BJ (cell line): ENCODE results near the gene COL4A4. TPM values are rescaled to one million over a fixed set of nuclear protein-coding genes. Genes with fewer than 3 reads are reported as not detected.

Source experiments
- CTCF ChIA-PET: fragments of 350-600 bp; formaldehyde crosslinking; extraction: SDS; loops from one replicate; lab custom pipeline; 2021; ENCODE audit warnings: antibody characterized with exemption, inconsistent platforms; lab: Yijun Ruan, JAX
- POLR2A ChIA-PET: fragments of 300-600 bp; sonication (Branson Sonifier 250); formaldehyde crosslinking; extraction: SDS; loops from one replicate; lab custom pipeline; 2021; ENCODE audit warnings: antibody characterized with exemption; lab: Charles Lee
- DNase-seq: peaks from one replicate; pipeline ENCODE4 v3.0.0-alpha.2; 2011; ENCODE audit warnings: low read depth
- H3K27me3 ChIP-seq: 2 replicates; pipeline ENCODE4 v1.6.0; 2011; ENCODE audit warnings: low read length; ENCODE audit not compliant: control insufficient read depth, insufficient read depth
- H3K36me3 ChIP-seq: 2 replicates; pipeline ENCODE4 v1.5.1; 2011; ENCODE audit warnings: low read length; ENCODE audit not compliant: control insufficient read depth, insufficient read depth
- H3K4me3 ChIP-seq: 2 replicates; pipeline ENCODE4 v1.5.1; 2011; ENCODE audit warnings: low read depth, mild to moderate bottlenecking, control low read depth, low read length
- polyA plus RNA-seq: library from polyadenylated mRNA; depleted of rRNA; stranded (reverse); fragments of >200 nt; gene quantifications from 2 replicates; pipeline ENCODE4 v1.2.3, GENCODE V29; 2011
- TF ChIP-seq, protein P1 (sequence below): IDR thresholded peaks from 2 replicates; pipeline ENCODE4 v1.5.1; 2011; ENCODE audit warnings: low read depth, mild to moderate bottlenecking, control low read depth, inconsistent platforms, low read length, moderate library complexity; ENCODE audit not compliant: insufficient read depth

The COL4A4 gene
- polyA plus RNA-seq, 1 experiment = 0.36 TPM

DNA sequence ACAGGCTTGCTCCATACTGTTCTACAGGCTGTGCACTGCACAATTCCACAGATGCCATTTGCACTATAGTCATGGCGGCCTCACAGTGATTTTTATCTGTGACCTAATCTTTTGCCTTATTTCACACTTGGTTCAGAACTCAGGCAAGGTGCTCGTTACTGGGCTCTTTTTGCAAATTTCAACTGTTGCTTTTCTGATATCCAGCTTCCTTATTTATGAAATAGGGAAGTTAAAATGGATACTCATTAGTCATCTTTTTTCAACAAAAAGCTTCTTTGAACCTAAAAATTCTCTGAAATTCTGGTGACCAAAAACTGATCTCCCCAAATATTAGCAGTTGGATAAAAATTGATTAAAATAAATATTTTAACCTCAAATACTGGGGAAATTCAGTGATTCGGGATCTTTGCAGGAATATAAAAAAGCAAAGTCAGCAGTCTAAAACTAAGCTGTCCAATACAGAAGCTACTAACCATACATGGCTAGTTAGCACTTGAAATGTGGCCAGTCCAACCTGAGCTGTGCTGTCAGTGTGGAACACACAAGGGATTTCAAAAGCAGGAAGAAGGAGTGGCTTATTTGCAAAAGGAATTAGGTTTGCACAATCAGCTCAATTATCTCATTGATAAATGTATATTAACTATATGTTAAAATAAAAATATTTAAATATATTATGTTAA is 134.4 kb downstream of the COL4A4 start:
- Histone ChIP-seq H3K36me3 (no peaks in the 10 kb centered on the region), H3K27me3 (no peaks in the 10 kb centered on the region), H3K4me3 (no peak overlapping the region)
- DNase-seq = no peak
- CTCF ChIA-PET = no interaction called here
- TF ChIP-seq, protein P1, sequence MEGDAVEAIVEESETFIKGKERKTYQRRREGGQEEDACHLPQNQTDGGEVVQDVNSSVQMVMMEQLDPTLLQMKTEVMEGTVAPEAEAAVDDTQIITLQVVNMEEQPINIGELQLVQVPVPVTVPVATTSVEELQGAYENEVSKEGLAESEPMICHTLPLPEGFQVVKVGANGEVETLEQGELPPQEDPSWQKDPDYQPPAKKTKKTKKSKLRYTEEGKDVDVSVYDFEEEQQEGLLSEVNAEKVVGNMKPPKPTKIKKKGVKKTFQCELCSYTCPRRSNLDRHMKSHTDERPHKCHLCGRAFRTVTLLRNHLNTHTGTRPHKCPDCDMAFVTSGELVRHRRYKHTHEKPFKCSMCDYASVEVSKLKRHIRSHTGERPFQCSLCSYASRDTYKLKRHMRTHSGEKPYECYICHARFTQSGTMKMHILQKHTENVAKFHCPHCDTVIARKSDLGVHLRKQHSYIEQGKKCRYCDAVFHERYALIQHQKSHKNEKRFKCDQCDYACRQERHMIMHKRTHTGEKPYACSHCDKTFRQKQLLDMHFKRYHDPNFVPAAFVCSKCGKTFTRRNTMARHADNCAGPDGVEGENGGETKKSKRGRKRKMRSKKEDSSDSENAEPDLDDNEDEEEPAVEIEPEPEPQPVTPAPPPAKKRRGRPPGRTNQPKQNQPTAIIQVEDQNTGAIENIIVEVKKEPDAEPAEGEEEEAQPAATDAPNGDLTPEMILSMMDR = no peak
- POLR2A ChIA-PET = interaction anchor here (0.6 kb wide), 1 partner anchor 237 kb away, joined by 3 read pairs; no protein-coding TSS in a partner anchor

GRCh38 chr2:227025510-227025909 is 138.5 kb downstream of the COL4A4 start:
- ChIA-PET CTCF (interaction anchor here (1.6 kb wide), 1 partner anchor 10 kb away, joined by 4 read pairs; no protein-coding TSS in a partner anchor), POLR2A (no interaction called here)
- no peaks in the 10 kb centered on the region for H3K36me3 ChIP-seq
- TF ChIP-seq, protein P1 = no peak
- DNase-seq = no peak
- no peak overlapping the region for H3K4me3 ChIP-seq
- H3K27me3 ChIP-seq = no peaks in the 10 kb centered on the region

DNA sequence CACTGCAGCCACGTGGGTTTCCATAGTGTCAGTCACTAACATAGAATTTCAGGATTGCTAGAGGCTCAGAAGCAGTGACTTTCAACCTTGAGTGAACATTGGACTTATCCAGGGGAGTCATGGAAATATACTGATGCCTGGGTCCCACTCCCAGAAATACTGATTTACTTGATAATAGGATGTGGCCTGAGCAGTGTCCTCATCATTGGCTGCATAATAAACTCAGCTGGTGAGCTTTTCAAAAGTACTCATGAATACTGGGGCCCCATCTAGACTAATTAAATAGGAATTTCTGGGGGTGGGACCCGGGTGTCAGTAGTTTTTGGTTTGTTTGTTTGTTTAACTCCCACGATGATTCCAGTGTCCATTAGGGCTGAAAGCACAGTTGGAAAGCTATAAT is 141.4 kb downstream of the COL4A4 start:
- Histone ChIP-seq H3K4me3 (no peak overlapping the region), H3K36me3 (no peaks in the 10 kb centered on the region), H3K27me3 (no peaks in the 10 kb centered on the region)
- no peak for DNase-seq
- TF ChIP-seq, protein P1 = no peak
- ChIA-PET CTCF (interaction anchor here (1.9 kb wide), 1 partner anchor 10 kb away, joined by 7 read pairs; no protein-coding TSS in a partner anchor), POLR2A (no interaction called here)

- ChIA-PET CTCF (no interaction called here), POLR2A (no interaction called here)
- TF ChIP-seq, protein P1 = no peak
- Histone ChIP-seq H3K27me3 (no peaks in the 10 kb centered on the region), H3K4me3 (no peak overlapping the region), H3K36me3 (no peaks in the 10 kb centered on the region)
- no peak for DNase-seq
Measured at GRCh38 chr2:227020416-227020815, 143.6 kb downstream of the COL4A4 start.

GRCh38 chr2:227016894-227017293 is 147.1 kb downstream of the COL4A4 start:
- H3K4me3 ChIP-seq = no peak overlapping the region
- TF ChIP-seq, protein P1 = no peak
- no peaks in the 10 kb centered on the region for H3K27me3 ChIP-seq
- DNase-seq = no peak
- H3K36me3 ChIP-seq = no peaks in the 10 kb centered on the region
- ChIA-PET POLR2A (no interaction called here), CTCF (interaction anchor here (0.6 to 1.4 kb wide), 2 partner anchors 16 to 78 kb away, joined by 3 read pairs; no protein-coding TSS in a partner anchor)
